Stimulated activated CD8-positive, alpha-beta memory T cell treated with anti-CD3 and anti-CD28 coated beads, Interleukin-4, amount 100 ng/mL, for 4 hours (primary cell): ENCODE results near the gene PARVG.

Experiments used
- DNase-seq, 2 donors: peaks; one replicate each; pipeline ENCODE4 v3.0.0-alpha.2; 2020; ENCODE audit warnings: low read depth in 2 of 2, low spot score in 1 of 2

The PARVG gene

GRCh38 chr22:44154436-44154942 is 26.2 kb upstream of the PARVG start:
- DNase-seq, result no peak

DNA sequence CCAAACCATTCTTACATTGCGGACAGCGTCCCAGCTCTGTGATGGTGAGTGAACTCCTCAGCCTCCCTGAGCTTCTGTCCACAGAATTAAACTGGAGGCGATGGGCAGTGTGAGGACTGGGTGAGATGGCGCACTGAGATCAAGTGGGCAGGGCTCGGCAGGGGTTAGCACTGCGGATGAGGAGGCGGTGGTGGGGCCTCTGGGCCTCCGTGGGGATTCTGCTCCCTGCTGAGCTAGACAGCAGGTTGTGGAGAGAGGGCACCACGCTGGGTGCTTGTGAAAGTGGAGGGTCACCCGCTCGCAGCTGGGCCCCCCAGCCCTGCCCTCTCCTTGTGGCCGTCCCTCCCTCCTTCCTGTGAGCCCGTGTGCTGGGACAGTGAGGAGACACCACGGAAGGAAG is 25.6 kb upstream of the PARVG start:
- no peak for DNase-seq

GRCh38 chr22:44157916-44158618 is 22.7 kb upstream of the PARVG start:
- no peak for DNase-seq

- DNase-seq, result no peak
Observed at GRCh38 chr22:44158816-44159215, 21.9 kb upstream of the PARVG start.

- no peak for DNase-seq
Observed at GRCh38 chr22:44159221-44159620, 21.5 kb upstream of the PARVG start.

DNA sequence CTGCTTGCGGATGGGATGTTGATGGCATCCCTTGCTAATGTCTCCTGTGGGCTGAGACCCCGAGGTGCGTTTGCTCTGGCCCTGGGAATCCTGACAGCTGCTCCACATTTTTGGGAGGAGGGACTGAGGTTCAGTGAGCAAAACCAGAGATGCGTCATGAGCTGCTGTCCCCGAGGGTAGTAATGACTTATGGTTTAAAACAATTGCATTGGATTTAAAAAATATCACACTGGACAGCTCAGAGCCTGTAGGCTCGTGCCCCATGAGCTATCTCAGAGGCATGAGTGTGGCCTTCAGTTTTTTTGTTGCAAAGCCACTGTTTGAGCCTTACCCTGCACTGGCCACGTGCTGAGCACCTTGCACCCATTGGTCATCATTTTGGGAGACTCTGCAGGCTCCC is 20.9 kb upstream of the PARVG start:
- DNase-seq, result no peak

DNA sequence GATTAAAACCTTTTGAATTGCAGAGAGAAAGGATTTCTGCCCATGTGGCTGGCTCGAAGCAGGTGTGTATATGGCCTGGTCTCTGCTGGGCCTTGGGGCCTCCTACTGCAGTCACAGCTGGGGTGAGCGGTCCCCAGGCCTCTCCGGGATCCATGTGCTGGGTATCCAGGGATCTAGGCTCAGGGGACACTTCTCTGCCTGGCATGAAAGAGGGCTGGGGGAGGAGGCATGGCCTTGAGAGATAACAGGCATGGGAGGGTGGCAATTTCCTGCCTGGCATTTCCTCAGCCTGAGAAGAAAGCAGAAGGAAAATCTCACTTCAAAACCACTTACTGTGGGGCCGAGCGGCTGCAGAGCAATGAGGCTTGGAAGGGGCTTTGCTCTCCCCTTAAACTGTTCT is 20.3 kb upstream of the PARVG start:
- no peak for DNase-seq

GRCh38 chr22:44161673-44162072 is 19.1 kb upstream of the PARVG start:
- DNase-seq, result no peak

GRCh38 chr22:44162960-44163359 is 17.8 kb upstream of the PARVG start:
- DNase-seq, result no peak

- DNase-seq, result no peak
Observed at GRCh38 chr22:44163536-44163935, 17.2 kb upstream of the PARVG start.

- DNase-seq, result no peak
Observed at GRCh38 chr22:44164031-44164430, 16.7 kb upstream of the PARVG start.

DNA sequence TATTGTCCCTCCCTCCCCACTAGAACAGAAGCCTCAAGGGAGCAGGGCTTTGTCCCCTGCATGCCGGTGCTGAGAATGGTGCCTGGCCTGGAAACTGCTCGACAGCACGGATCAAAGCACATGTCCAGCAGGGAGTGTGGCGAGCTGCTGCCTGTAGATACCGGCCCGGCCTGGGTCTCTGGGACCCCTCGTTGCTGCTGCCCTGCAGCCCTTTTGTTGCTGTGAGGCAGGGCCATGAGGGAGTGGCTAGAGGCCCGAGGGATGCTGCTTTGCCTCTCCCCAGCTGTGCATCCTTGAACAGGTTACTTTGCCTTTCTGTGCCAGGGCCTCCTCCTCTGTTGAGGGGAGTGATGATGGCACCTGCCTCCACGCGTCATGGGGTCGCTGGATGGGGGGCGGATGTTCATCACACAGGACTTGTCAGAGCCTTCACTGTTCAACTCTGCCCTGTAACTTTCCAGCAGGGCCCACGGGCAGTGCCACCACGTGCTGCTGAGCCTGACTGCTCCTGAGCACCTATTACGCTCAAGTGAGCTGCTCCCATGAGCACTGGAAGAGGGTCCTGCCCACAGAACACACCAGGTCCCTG is 15.3 kb upstream of the PARVG start:
- no peak for DNase-seq

GRCh38 chr22:44166498-44167276 is 14.0 kb upstream of the PARVG start:
- no peak for DNase-seq

DNA sequence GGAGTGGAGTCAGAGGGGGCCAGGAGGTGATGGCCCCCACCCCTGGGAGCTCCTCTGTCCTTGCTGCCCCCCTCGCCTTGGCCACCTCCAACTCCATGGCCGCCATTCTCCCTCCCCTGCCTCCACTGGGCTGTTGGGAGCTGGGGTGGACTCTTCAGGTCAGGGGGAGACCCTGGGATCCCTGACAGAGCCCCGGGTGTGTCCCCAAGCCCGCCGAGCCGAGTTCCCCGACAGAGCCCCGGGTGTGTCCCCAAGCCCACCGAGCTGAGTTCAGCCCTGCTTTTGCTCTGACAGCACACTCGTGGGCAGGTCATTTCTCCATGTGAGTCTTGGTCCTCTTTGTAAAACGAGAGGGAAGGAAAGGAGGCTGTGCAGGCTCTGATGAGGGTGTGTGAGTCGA is 13.2 kb upstream of the PARVG start:
- DNase-seq, result no peak

DNA sequence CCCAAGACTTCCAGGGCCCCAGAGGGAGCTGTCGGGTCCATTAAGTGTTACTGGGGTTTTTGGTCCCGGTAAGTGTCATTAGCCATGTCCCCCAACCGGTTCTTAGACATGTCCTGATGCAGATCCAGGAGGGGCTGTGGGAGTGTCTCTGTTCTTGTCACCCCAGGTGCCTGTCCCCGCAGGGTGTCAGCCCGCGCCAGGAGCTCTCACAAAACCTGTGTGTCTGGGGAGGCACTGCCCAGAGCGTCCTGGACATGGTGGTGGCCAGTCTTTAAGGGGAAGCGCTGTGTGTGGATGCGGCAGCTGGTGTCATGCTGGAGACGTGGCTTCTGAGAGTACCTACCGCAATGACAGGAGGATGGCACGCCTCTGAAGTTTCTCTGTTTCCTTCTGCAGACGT is 12.5 kb upstream of the PARVG start:
- DNase-seq, result no peak

DNA sequence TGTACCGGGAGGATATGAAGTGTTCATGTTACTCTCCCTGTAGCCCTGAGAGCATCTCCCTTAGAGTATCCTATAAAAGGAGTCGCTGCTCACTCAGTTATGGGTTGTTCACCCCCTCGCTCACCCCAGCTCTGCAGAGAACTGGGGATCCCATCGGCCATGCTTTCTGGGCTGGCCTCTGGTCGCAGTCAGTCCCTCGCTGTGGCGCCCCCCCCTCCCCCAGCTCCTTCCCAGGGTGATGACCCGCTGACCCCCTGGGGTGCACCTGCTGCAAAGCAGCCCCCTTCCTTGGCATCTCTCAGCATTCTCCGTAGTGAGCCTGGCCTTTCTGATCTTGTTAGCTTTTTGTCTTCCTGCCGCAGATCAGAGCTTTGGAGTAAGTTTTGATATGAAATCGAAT is 10.3 kb upstream of the PARVG start:
- no peak for DNase-seq

DNA sequence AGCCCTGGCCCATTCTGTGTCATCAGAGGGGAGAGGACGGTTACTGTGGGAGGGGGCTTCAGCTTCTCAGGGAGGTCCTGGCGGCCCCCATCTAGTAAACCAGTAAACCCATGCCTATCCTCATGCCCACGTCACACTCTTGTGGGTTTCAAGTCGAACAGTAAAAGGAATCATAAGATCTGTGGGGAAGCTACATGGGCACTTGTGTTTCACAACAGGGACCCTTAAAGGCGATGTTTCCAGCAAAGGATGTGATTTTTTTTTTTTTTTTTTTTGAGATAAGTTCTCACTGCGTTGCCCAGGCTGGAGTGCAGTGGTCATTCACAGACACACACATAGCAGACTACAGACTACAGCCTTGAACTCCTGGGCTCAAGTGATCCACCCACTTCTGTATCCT is 9.2 kb upstream of the PARVG start:
- DNase-seq, result no peak

GRCh38 chr22:44172370-44173108 is 8.2 kb upstream of the PARVG start:
- no peak for DNase-seq

DNA sequence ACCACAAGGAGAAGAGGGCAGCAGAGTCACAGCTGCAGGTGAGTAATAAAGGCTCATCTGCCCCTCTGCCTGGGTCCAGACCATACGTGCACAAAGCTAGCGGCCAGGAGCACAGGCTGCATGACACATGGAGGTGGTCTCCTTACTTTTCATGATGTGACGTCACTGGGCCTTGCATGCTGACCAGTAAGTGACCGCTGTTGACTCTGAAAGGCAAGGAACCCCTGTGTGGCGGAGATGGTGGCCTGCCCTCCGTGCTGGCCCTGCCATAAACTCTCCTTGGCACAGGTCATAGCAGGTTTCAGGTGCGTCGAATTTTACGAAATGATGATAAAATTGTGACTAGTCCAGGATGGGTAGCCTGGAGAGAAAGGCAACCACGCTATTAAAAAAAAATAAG is 7.6 kb upstream of the PARVG start:
- DNase-seq, result no peak

DNA sequence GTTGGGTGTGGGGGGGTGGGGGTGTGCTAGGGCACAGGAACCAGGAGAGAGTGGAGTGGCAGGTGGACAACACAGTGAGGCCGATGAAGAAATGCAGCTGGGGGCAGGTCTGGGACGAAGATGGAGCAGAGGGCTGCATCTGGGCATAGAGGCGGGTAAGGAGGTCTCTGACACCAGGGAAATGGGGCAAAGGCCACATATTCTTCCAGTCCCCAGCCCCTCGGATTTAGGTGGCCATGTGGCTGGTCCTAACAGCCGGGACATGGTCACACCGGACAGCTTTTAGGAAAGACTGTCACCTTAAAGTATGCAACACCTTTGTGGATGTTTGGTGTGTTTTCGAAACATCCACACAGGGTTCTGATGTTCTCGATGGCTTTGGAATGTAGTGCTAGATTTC is 5.0 kb upstream of the PARVG start:
- no peak for DNase-seq

DNA sequence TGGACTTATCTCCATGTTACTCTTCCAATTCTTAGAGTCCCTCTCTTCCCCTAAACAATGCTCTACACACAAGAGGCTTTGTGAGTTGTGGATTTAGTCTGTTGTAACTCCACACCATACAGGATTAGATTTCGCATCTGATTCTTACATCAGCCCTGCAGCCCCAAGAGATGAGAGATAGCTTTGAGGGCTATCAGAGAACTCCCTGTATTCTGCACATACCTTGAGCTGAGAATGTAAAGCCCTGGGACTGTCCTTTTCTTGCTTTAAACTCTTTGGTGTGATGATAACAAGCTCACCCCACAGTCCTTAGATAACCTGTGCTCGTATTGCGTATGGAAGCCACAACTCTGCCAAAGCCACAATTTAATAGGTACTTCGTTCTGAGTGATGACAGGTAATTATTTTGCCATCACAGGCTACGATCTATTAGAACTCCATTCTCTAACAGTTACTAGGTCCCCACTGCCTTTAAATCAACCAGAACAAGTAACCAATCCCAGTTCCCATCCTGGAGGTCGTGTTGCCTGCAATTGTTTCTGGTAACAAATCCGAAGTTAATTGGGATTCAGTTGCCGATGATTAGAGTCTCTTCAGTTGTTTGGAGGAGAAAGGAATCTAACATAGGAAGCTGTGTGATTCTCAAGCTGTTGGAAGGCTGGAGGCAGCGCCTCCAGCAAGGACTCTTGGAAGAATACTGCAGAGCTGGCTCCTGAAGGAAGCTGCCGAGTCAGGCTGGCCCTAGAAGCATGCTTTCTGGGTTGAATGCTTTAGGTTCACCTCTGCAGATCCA is 1.3 kb upstream of the PARVG start:
- no peak for DNase-seq
